Amygdala (tissue), 56 donors: ENCODE results near the gene CFP.

Experiments used
- DNase-seq, 56 donors: peaks; one replicate each; lab custom pipeline; 2025; lab: John Stamatoyannopoulos, UW

Gene CFP

GRCh38 chrX:47643926-47644325 is 14.2 kb upstream of the CFP start:
- DNase-seq = no peak

GRCh38 chrX:47638816-47639215 is 9.1 kb upstream of the CFP start:
- no peak for DNase-seq

GRCh38 chrX:47637546-47638195 is 7.9 kb upstream of the CFP start:
- peak in 29 of 56 donors; percentile 1 to 51 (median 18) for DNase-seq

- DNase-seq = no peak
Measured at GRCh38 chrX:47634871-47635575, 5.3 kb upstream of the CFP start.

GRCh38 chrX:47633689-47634590 is 4.2 kb upstream of the CFP start:
- DNase-seq = no peak

GRCh38 chrX:47632666-47633065 is 2.9 kb upstream of the CFP start:
- no peak for DNase-seq

GRCh38 chrX:47631676-47632075 is 1.9 kb upstream of the CFP start:
- no peak for DNase-seq

- DNase-seq = no peak
Measured at GRCh38 chrX:47628982-47629381, 748 bp downstream of the CFP start.

- no peak for DNase-seq
Measured at GRCh38 chrX:47625365-47625764, 4.4 kb downstream of the CFP start.

GRCh38 chrX:47623540-47624027 is 6.1 kb downstream of the CFP start:
- DNase-seq = peak in 45 of 56 donors; percentile 2 to 70 (median 48)

GRCh38 chrX:47621851-47622250 is 7.9 kb downstream of the CFP start:
- no peak for DNase-seq

- peak in 1 of 56 donors; percentile 3 for DNase-seq
Measured at GRCh38 chrX:47620303-47620685, 9.4 kb downstream of the CFP start.

GRCh38 chrX:47619486-47620302 is 10.0 kb downstream of the CFP start, which contains the start of gene SYN1:
Gene SYN1, minus strand, starts transcription at chrX:47619857. Its CDS starts 129 bp downstream, at chrX:47619728.
- peak in 54 of 56 donors; percentile 1 to 82 (median 52) for DNase-seq

- no peak for DNase-seq
Measured at GRCh38 chrX:47618923-47619485, 10.7 kb downstream of the CFP start.

- DNase-seq = no peak
Measured at GRCh38 chrX:47614618-47615017, 15.1 kb downstream of the CFP start.

GRCh38 chrX:47613082-47613481 is 16.6 kb downstream of the CFP start:
- peak in 16 of 56 donors; percentile 1 to 27 (median 6) for DNase-seq

- DNase-seq = no peak
Measured at GRCh38 chrX:47612418-47612817, 17.3 kb downstream of the CFP start.

- DNase-seq = no peak
Measured at GRCh38 chrX:47611926-47612325, 17.8 kb downstream of the CFP start.

GRCh38 chrX:47611489-47611888 is 18.2 kb downstream of the CFP start:
- no peak for DNase-seq

- no peak for DNase-seq
Measured at GRCh38 chrX:47610511-47610910, 19.2 kb downstream of the CFP start.
